Measurements from ENCODE around the gene SLF2. TPM values are rescaled to one million over a fixed set of nuclear protein-coding genes. Genes with fewer than 3 reads are reported as not detected.

Gene SLF2
- total and polyA plus RNA-seq, 2 of the 13 experiments (the other 11 are each of a cell fraction or from before 2014, with no cell fraction given), result 12.2 to 48.1 TPM

- TF ChIP-seq AKNA (CRISPR knock-in tag; IDR thresholded peaks at IDR 0.05; ENCODE audit: borderline replicate concordance), result no peak
- peak; percentile 56; the same call in 1 of the 2 replicates for TF ChIP-seq POLR2G (IDR thresholded peaks at IDR 0.05; ENCODE audit: low read depth, low read length)
- TF ChIP-seq RXRA (CRISPR knock-in tag; IDR thresholded peaks at IDR 0.05), result no peak
- TF ChIP-seq EEA1 (CRISPR knock-in tag; IDR thresholded peaks at IDR 0.05; ENCODE audit: borderline replicate concordance), result no peak
- no peak for TF ChIP-seq ZNF260 (CRISPR knock-in tag; IDR thresholded peaks at IDR 0.05; ENCODE audit: borderline replicate concordance, low read depth)
- TF ChIP-seq CCDC6 (CRISPR knock-in tag; IDR thresholded peaks at IDR 0.05), result no peak
- no peak for TF ChIP-seq U2AF2 (IDR thresholded peaks at IDR 0.05; ENCODE audit: low read depth, low read length)
- TF ChIP-seq ZMYM3 (CRISPR knock-in tag; IDR thresholded peaks at IDR 0.05), result no peak
- no peak for TF ChIP-seq ZNF792 (CRISPR knock-in tag; IDR thresholded peaks at IDR 0.05)
- TF ChIP-seq CBX1 (IDR thresholded peaks at IDR 0.05; ENCODE audit: low read depth), result no peak
- no peak for TF ChIP-seq RORA (CRISPR knock-in tag; IDR thresholded peaks at IDR 0.05)
- TF ChIP-seq ZNF839 (CRISPR knock-in tag; IDR thresholded peaks at IDR 0.05; ENCODE audit: borderline replicate concordance), result no peak
- no peak for TF ChIP-seq ZNF609 (CRISPR knock-in tag; IDR thresholded peaks at IDR 0.05; ENCODE audit: borderline replicate concordance)
Measured at GRCh38 chr10:100996678-100997359, 84.1 kb downstream of the SLF2 start (continued).

Measured in HepG2 (cell line).